ENCODE measurements around the gene TLK1.
A peak's percentile ranks its signal among the peaks of the same experiment; 100 is the strongest.

Gene TLK1

DNA sequence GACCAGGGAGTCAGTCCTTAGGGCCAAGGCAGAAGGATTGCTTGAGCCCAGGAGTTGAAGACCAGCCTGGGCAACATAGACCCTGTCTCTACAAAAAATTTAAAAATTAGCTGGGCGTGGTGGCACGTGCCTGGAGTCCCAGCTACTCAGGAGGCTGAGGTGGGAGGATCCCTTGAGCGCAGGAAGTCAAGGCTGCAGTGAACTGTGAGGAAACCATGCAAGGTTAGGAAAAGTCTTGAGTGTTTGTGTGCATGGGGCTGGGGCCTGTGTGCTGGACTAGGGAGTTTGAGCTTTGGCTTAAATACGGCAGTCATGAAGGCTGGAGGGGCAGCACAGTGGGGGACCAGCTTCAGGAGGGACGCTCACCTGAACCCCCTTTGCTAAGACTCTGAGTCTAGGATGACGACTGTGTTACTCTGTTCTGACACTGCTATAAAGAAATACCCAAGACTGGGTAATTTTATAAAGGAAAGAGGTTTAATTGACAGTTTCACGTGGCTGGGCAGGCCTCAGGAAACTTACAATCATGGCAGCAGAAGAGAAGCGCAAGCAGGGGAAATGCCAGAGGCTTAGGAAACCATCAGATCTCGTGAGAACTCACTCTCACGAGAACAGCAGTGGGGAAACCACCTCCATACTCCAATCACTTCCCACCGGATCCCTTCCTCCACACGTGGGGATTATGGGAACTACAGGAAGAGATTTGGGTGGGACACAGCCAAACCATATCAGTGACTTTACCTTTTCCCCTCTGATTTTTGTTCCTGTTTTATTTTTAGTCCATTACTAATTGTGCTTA lies 192.3 kb downstream of the TLK1 start:
- peaks cover 56% of the 10 kb centered on the region for H3K36me3 ChIP-seq (ENCODE audit: control insufficient read depth, insufficient read depth, low read length)
- H3K4me3 ChIP-seq (ENCODE audit: extremely low read depth, insufficient read depth, low read length, poor library complexity, severe bottlenecking) = no peak overlapping the region
- no peaks in the 10 kb centered on the region for H3K9me3 ChIP-seq (ENCODE audit: control insufficient read depth, low read length)
- 89 to 94% methylated on average over 7 to 8 of the region's 12 CpGs for WGBS, 2 experiments (ENCODE audit: insufficient coverage in 2 of 2)
- peaks cover 5% of the 10 kb centered on the region for H3K4me1 ChIP-seq (ENCODE audit: control insufficient read depth, insufficient read depth, low read length, poor library complexity, severe bottlenecking)
- no peak overlapping the region for H3K27ac ChIP-seq (ENCODE audit: low read depth, low read length, severe bottlenecking)

- peaks cover 5% of the 10 kb centered on the region for H3K4me1 ChIP-seq (ENCODE audit: control insufficient read depth, insufficient read depth, low read length, poor library complexity, severe bottlenecking)
Measured at GRCh38 chr2:170967553-170967952, 193.1 kb downstream of the TLK1 start.

DNA sequence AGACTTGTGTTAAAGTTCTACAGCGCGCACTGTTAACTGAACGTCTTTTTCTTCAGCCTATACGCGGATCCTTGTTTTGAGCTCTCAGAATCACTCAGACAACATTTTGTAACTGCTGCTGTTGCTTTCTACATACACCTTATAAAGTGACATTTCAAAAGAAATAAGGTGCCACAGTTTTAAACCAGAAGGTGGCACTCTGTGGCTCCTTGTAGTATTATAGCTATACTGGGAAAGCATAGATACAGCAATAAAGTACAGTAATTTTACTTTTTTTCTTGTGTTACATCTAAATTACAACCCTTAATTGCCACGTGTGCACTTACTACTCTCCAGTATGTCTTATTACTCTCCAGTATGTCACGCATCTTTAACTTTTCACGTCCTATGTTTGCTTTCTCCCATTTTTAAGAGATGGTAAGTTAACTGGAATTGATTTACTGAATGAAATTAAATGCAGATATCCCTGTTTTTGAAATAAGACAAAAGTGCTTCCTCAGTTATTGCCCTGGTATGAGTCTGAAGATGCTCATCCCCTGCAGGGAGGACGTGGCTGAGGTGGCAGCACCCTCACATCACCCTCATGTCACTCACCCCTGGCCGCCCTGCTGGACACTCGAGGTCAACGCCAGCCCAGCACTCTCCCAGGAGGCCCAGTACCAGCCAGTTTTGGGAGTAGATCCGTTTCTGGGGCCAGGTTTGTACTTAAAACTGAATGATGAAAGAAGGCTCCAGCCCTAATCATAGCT lies 193.9 kb downstream of the TLK1 start:
- Histone ChIP-seq H3K4me1 (ENCODE audit: control insufficient read depth, insufficient read depth, low read length, poor library complexity, severe bottlenecking) (peaks cover 5% of the 10 kb centered on the region), H3K36me3 (ENCODE audit: control insufficient read depth, insufficient read depth, low read length) (peaks cover 70% of the 10 kb centered on the region), H3K4me3 (ENCODE audit: extremely low read depth, insufficient read depth, low read length, poor library complexity, severe bottlenecking) (no peak overlapping the region), H3K27ac (ENCODE audit: low read depth, low read length, severe bottlenecking) (no peak overlapping the region), H3K9me3 (ENCODE audit: control insufficient read depth, low read length) (no peaks in the 10 kb centered on the region)
- WGBS, 2 experiments (ENCODE audit: insufficient coverage in 2 of 2) = 87 to 92% methylated on average over 7 to 9 of the region's 13 CpGs

More at GRCh38 chr2:170967553-170967952, 193.1 kb downstream of the TLK1 start:
- Histone ChIP-seq H3K9me3 (ENCODE audit: control insufficient read depth, low read length) (no peaks in the 10 kb centered on the region), H3K4me3 (ENCODE audit: extremely low read depth, insufficient read depth, low read length, poor library complexity, severe bottlenecking) (no peak overlapping the region), H3K27ac (ENCODE audit: low read depth, low read length, severe bottlenecking) (no peak overlapping the region), H3K36me3 (ENCODE audit: control insufficient read depth, insufficient read depth, low read length) (peaks cover 62% of the 10 kb centered on the region)
- WGBS, 2 experiments (ENCODE audit: insufficient coverage in 2 of 2) = 90 to 100% methylated on average over 2 to 3 of the region's 5 CpGs

DNA sequence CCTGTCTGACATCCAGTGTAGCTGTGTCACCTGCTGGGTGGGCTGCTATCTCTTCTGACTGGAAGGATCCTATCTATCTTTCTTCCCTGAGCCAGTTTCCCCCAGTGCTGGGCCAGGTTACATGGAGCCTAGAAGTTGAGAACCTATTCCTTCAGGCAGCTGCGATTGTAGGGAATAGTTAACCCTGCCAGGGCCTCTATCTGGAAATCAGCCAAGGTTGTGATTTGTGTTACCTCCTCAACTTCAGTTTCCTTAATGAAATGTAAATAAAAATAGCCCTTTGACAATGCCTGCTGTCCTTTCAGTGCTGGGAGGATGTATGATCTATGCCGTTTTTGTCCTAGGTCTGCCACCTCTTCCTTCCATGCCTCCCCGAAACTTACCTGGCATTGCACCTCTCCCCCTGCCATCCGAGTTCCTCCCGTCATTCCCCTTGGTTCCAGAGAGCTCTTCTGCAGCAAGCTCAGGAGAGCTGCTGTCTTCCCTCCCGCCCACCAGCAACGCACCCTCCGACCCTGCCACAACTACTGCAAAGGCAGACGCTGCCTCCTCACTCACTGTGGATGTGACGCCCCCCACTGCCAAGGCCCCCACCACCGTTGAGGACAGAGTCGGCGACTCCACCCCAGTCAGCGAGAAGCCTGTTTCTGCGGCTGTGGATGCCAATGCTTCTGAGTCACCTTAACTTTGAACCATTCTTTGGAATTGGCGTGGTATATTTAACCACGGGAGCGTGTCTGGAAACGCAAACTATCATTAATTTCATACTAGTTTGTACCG lies 195.1 kb downstream of the TLK1 start:
- Histone ChIP-seq H3K9me3 (ENCODE audit: control insufficient read depth, low read length) (no peaks in the 10 kb centered on the region), H3K4me1 (ENCODE audit: control insufficient read depth, insufficient read depth, low read length, poor library complexity, severe bottlenecking) (peaks cover 5% of the 10 kb centered on the region), H3K36me3 (ENCODE audit: control insufficient read depth, insufficient read depth, low read length) (peaks cover 82% of the 10 kb centered on the region), H3K4me3 (ENCODE audit: extremely low read depth, insufficient read depth, low read length, poor library complexity, severe bottlenecking) (no peak overlapping the region), H3K27ac (ENCODE audit: low read depth, low read length, severe bottlenecking) (peak overlapping the region; percentile 5)
- WGBS, 2 experiments (ENCODE audit: insufficient coverage in 2 of 2) = 90 to 91% methylated on average over 18 of the region's 20 CpGs

DNA sequence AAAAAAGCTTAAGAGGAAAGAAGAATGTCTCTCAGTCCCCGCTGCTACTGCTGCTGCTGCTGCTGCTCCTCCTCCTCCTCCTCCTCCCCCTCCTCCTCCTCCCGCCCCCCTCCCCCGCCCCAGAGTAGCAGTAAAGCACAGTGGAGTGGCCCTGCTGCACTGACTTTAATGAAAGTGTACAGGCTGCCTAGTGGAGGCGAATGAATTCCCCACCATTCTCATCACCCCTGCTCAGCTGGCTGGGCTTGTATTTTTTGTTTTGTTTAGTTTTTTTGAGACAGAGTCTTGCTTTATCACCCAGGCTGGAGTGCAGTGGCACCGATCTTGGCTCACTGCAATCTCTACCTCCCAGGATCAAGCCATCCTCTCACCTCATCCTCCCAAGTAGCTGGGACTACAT lies 197.3 kb downstream of the TLK1 start:
- Histone ChIP-seq H3K9me3 (ENCODE audit: control insufficient read depth, low read length) (no peaks in the 10 kb centered on the region), H3K27ac (ENCODE audit: low read depth, low read length, severe bottlenecking) (no peak overlapping the region), H3K36me3 (ENCODE audit: control insufficient read depth, insufficient read depth, low read length) (peaks cover 87% of the 10 kb centered on the region), H3K4me3 (ENCODE audit: extremely low read depth, insufficient read depth, low read length, poor library complexity, severe bottlenecking) (no peak overlapping the region), H3K4me1 (ENCODE audit: control insufficient read depth, insufficient read depth, low read length, poor library complexity, severe bottlenecking) (peaks cover 5% of the 10 kb centered on the region)
- whole genome bisulfite sequencing, 2 experiments (ENCODE audit: insufficient coverage in 2 of 2) = no CpG with 5 or more reads among the region's 5 CpGs

DNA sequence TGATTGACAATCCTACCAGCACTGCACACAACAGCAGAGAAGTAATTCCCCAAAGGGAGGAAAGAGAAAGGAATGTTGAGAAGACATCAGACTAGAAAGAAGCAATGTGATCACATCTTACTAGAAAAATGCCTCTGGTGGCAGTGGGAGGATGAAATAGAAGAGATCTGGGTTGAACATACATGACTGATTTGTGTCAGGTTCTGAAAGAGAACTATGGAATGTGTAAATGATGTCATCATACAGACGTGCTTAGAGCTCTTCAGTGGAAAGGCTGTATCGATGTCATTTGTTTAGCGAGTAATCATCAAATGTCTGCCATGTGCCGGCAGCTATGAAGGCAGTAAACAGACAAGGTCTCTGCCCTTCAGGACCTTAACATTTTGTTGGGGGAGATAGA lies 206.8 kb downstream of the TLK1 start:
- 89 to 90% methylated on average over 3 to 4 of the region's 4 CpGs for WGBS, 2 experiments (ENCODE audit: insufficient coverage in 2 of 2)
- Histone ChIP-seq H3K9me3 (ENCODE audit: control insufficient read depth, low read length) (no peaks in the 10 kb centered on the region), H3K36me3 (ENCODE audit: control insufficient read depth, insufficient read depth, low read length) (peaks cover 92% of the 10 kb centered on the region), H3K4me3 (ENCODE audit: extremely low read depth, insufficient read depth, low read length, poor library complexity, severe bottlenecking) (no peak overlapping the region), H3K27ac (ENCODE audit: low read depth, low read length, severe bottlenecking) (peak overlapping the region; percentile 16), H3K4me1 (ENCODE audit: control insufficient read depth, insufficient read depth, low read length, poor library complexity, severe bottlenecking) (no peaks in the 10 kb centered on the region)

DNA sequence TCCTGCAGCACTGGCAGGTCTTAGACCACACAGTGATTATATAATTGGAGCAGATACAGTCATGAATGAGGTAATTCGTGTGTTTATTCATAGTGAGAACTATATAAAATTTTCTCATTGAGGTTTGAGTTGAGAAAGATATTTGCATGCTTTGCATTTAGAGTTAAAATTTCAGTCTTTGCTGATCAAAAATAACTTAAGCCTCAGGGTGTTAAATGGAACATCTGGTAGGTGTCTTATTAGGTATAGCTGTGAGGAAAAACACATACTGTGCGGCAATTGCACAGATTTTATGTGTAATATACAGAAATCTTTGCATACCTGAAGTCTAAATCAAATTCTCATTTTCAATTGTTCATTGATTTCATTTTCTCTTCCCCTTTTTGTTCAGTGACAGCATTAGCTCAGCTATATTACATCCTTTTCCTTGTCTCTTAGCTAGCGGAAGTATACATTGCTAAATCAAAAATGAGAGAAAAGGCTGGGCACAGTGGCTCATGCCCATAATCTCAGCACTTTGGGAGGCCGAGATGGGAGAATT lies 210.4 kb downstream of the TLK1 start:
- WGBS, 2 experiments (ENCODE audit: insufficient coverage in 2 of 2) = 81 to 97% methylated on average over 3 of the region's 4 CpGs
- no peaks in the 10 kb centered on the region for H3K4me1 ChIP-seq (ENCODE audit: control insufficient read depth, insufficient read depth, low read length, poor library complexity, severe bottlenecking)
- H3K9me3 ChIP-seq (ENCODE audit: control insufficient read depth, low read length) = no peaks in the 10 kb centered on the region
- H3K4me3 ChIP-seq (ENCODE audit: extremely low read depth, insufficient read depth, low read length, poor library complexity, severe bottlenecking) = no peak overlapping the region
- no peak overlapping the region for H3K27ac ChIP-seq (ENCODE audit: low read depth, low read length, severe bottlenecking)
- peaks cover 65% of the 10 kb centered on the region for H3K36me3 ChIP-seq (ENCODE audit: control insufficient read depth, insufficient read depth, low read length)

- Histone ChIP-seq H3K4me1 (ENCODE audit: control insufficient read depth, insufficient read depth, low read length, poor library complexity, severe bottlenecking) (no peaks in the 10 kb centered on the region), H3K4me3 (ENCODE audit: extremely low read depth, insufficient read depth, low read length, poor library complexity, severe bottlenecking) (no peak overlapping the region), H3K9me3 (ENCODE audit: control insufficient read depth, low read length) (no peaks in the 10 kb centered on the region), H3K27ac (ENCODE audit: low read depth, low read length, severe bottlenecking) (no peak overlapping the region), H3K36me3 (ENCODE audit: control insufficient read depth, insufficient read depth, low read length) (peaks cover 56% of the 10 kb centered on the region)
- WGBS, 2 experiments (ENCODE audit: insufficient coverage in 2 of 2) = 92% methylated on average over 5 of the region's 5 CpGs
Measured at GRCh38 chr2:170949415-170949814, 211.3 kb downstream of the TLK1 start.

- H3K36me3 ChIP-seq (ENCODE audit: control insufficient read depth, insufficient read depth, low read length) = peaks cover 23% of the 10 kb centered on the region
- H3K9me3 ChIP-seq (ENCODE audit: control insufficient read depth, low read length) = no peaks in the 10 kb centered on the region
- no peak overlapping the region for H3K4me3 ChIP-seq (ENCODE audit: extremely low read depth, insufficient read depth, low read length, poor library complexity, severe bottlenecking)
- 80% methylated on average over 1 of the region's 1 CpG; no CpG with 5 or more reads in 1 of the 2 experiments for WGBS, 2 experiments (ENCODE audit: insufficient coverage in 2 of 2)
- no peaks in the 10 kb centered on the region for H3K4me1 ChIP-seq (ENCODE audit: control insufficient read depth, insufficient read depth, low read length, poor library complexity, severe bottlenecking)
- H3K27ac ChIP-seq (ENCODE audit: low read depth, low read length, severe bottlenecking) = no peak overlapping the region
Measured at GRCh38 chr2:170944545-170944944, 216.1 kb downstream of the TLK1 start.

- H3K9me3 ChIP-seq (ENCODE audit: control insufficient read depth, low read length) = no peaks in the 10 kb centered on the region
- H3K4me3 ChIP-seq (ENCODE audit: extremely low read depth, insufficient read depth, low read length, poor library complexity, severe bottlenecking) = no peak overlapping the region
- H3K36me3 ChIP-seq (ENCODE audit: control insufficient read depth, insufficient read depth, low read length) = peaks cover 23% of the 10 kb centered on the region
- WGBS, 2 experiments (ENCODE audit: insufficient coverage in 2 of 2) = 95 to 100% methylated on average over 2 to 4 of the region's 6 CpGs
- no peak overlapping the region for H3K27ac ChIP-seq (ENCODE audit: low read depth, low read length, severe bottlenecking)
- no peaks in the 10 kb centered on the region for H3K4me1 ChIP-seq (ENCODE audit: control insufficient read depth, insufficient read depth, low read length, poor library complexity, severe bottlenecking)
Measured at GRCh38 chr2:170943596-170943995, 217.1 kb downstream of the TLK1 start.

Measured in mesodermal cell (in vitro differentiated cells).